ENCODE data around the gene AP1AR. TPM values are rescaled to one million over a fixed set of nuclear protein-coding genes. Genes with fewer than 3 reads are reported as not detected.

AP1AR gene
- total and polyA plus RNA-seq, 2 of the 8 experiments (the other 6 are each of a cell fraction or from before 2014, with no cell fraction given): 5.3 to 27.7 TPM

DNA sequence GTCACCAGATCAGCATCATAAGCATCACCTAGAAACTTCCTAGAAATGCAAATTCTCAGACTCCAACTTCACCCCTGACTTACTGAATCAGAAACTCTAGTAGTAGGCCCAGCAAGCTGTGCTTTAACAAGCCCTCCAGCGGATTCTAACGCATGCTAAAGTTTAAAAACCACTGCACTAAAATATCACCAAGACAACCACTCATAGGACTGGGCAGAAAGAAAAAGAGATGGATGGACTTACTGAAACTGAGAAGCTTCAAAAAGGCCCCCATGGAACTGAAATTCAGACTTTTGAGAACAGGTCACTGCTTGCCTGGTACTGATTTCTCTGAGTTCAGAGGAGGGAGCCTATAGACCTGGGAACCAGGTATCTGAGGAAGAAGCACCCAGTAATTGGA lies 46.3 kb upstream of the AP1AR start:
- Histone ChIP-seq H4K91ac (replicated peaks; ENCODE audit: insufficient read length, low read length) (no peak overlapping the region), H3K56ac (replicated peaks; ENCODE audit: insufficient read length, low read depth, low read length) (no peak overlapping the region), H2BK12ac (ENCODE audit: low read depth, low read length) (no peak overlapping the region), H3K23ac (ENCODE audit: insufficient read length) (no peak overlapping the region), H3K9me3 (ENCODE audit: insufficient read depth in 2 of 2, low read depth in 1 of 2, low read length in 1 of 2) (no peaks in the 10 kb centered on the region), H2BK15ac (ENCODE audit: low read length) (no peak overlapping the region), H4K20me1 (replicated peaks in 1 of 2; ENCODE audit: control insufficient read depth in 1 of 2, insufficient read depth in 2 of 2, low read length in 2 of 2) (no peaks in the 10 kb centered on the region), H3K36me3 (ENCODE audit: control insufficient read depth in 2 of 4, insufficient read depth in 4 of 4, low read length in 3 of 4) (no peaks in the 10 kb centered on the region), H4K8ac (ENCODE audit: extremely low read depth, insufficient read depth, low read length) (no peak overlapping the region), H3K79me2 (ENCODE audit: control insufficient read depth in 1 of 2, insufficient read depth in 2 of 2, low read length in 2 of 2) (no peaks in the 10 kb centered on the region), H4K5ac (ENCODE audit: insufficient read length, low read depth, low read length) (no peak overlapping the region), H2BK120ac (replicated peaks; ENCODE audit: low read depth, low read length) (no peak overlapping the region), H3K4me3 (ENCODE audit: extremely low read depth in 1 of 4, insufficient read depth in 2 of 4, low read depth in 3 of 4, low read length in 4 of 4) (no peak overlapping the region), H3K27me3 (replicated peaks in 1 of 4; ENCODE audit: control insufficient read depth in 3 of 4, extremely low read depth in 1 of 4, insufficient read depth in 3 of 4, low read length in 3 of 4) (no peaks in the 10 kb centered on the region), H2BK5ac (ENCODE audit: low read depth, low read length) (no peak overlapping the region), H3K79me1 (ENCODE audit: low read depth, low read length) (no peaks in the 10 kb centered on the region), H3K4ac (replicated peaks; ENCODE audit: insufficient read length, low read depth, low read length) (no peak overlapping the region), H3K23me2 (ENCODE audit: low read depth, low read length) (no peaks in the 10 kb centered on the region), H3K18ac (ENCODE audit: extremely low read depth, low read length) (no peak overlapping the region), H3K9ac (replicated peaks in 1 of 4; ENCODE audit: extremely low read depth in 1 of 4, low read depth in 3 of 4, low read length in 3 of 4) (no peak overlapping the region), H2AFZ (ENCODE audit: low read length) (no peak overlapping the region), H3K14ac (ENCODE audit: insufficient read length) (no peak overlapping the region), H3K4me2 (ENCODE audit: insufficient read depth in 1 of 2, low read depth in 2 of 2, low read length in 2 of 2) (no peak overlapping the region), H2BK20ac (ENCODE audit: low read length) (no peak overlapping the region), H2AK5ac (ENCODE audit: low read depth, low read length) (no peak overlapping the region), H3K4me1 (replicated peaks in 1 of 4; ENCODE audit: control insufficient read depth in 3 of 4, insufficient read depth in 4 of 4, low read length in 3 of 4) (no peaks in the 10 kb centered on the region; a peak in 1 of 7 replicates), H3K27ac (ENCODE audit: low read depth, low read length) (no peak overlapping the region)
- CTCF ChIA-PET (ENCODE audit: partially characterized antibody): no interaction called here
- no peak for DNase-seq (ENCODE audit: low read depth in 1 of 2, low spot score in 2 of 2)
- POLR2A ChIA-PET (ENCODE audit: partially characterized antibody): interaction anchor here (0.6 kb wide), 2 partner anchors 43 to 808 kb away, joined by 3 to 4 read pairs; no protein-coding TSS in a partner anchor
- WGBS, 2 experiments (ENCODE audit: extremely low coverage in 1 of 2, insufficient coverage in 1 of 2, insufficient read length in 1 of 2, insufficient replicate concordance in 2 of 2, low coverage in 1 of 2, low lambda C conversion rate in 2 of 2, missing lambda C conversion rate in 1 of 2): 81% methylated on average over 2 of the region's 2 CpGs; no CpG with 5 or more reads in 1 of the 2 experiments
- FAIRE-seq: no peak
- TF ChIP-seq POU5F1 (IDR thresholded peaks at IDR 0.05; ENCODE audit: low read depth, low read length): no peak
